Measurements from ENCODE around the gene ZNF24. TPM values are rescaled to one million over a fixed set of nuclear protein-coding genes. Genes with fewer than 3 reads are reported as not detected.

The ZNF24 gene
- polyA plus RNA-seq, 1 experiment = 25.7 TPM

GRCh38 chr18:35389095-35389618 lies 44.9 kb upstream of the ZNF24 start:
- Histone ChIP-seq H3K9me3 (ENCODE audit: control insufficient read depth, insufficient read depth, low read length) (no peaks in the 10 kb centered on the region), H3K27ac (ENCODE audit: low read depth, low read length) (no peak overlapping the region), H3K27me3 (ENCODE audit: control insufficient read depth, insufficient read depth, low read length) (no peaks in the 10 kb centered on the region), H3K4me3 (ENCODE audit: low read depth, low read length) (no peak overlapping the region)
- no peak for TF ChIP-seq CTCF (IDR thresholded peaks at IDR 0.05; ENCODE audit: low read depth, low read length)
- ChIA-PET CTCF (interaction anchor here (0.8 to 3.5 kb wide), 2 partner anchors 10 to 562 kb away, joined by 3 to 41 read pairs; no protein-coding TSS in a partner anchor), POLR2A (no interaction called here)
- DNase-seq (ENCODE audit: low read depth, low spot score) = no peak

GRCh38 chr18:35387152-35387571 lies 42.9 kb upstream of the ZNF24 start:
- ChIA-PET CTCF (interaction anchor here (0.5 to 3.5 kb wide), 24 partner anchors 8 to 897 kb away, joined by 3 to 41 read pairs (median 4); no protein-coding TSS in a partner anchor), POLR2A (no interaction called here)
- peak; percentile 31 for TF ChIP-seq CTCF (IDR thresholded peaks at IDR 0.05; ENCODE audit: low read depth, low read length)
- Histone ChIP-seq H3K4me3 (ENCODE audit: low read depth, low read length) (no peak overlapping the region), H3K27ac (ENCODE audit: low read depth, low read length) (no peak overlapping the region), H3K9me3 (ENCODE audit: control insufficient read depth, insufficient read depth, low read length) (no peaks in the 10 kb centered on the region), H3K27me3 (ENCODE audit: control insufficient read depth, insufficient read depth, low read length) (no peaks in the 10 kb centered on the region)
- no peak for DNase-seq (ENCODE audit: low read depth, low spot score)

- no peak overlapping the region for H3K4me3 ChIP-seq (ENCODE audit: low read depth, low read length)
- no peaks in the 10 kb centered on the region for H3K27me3 ChIP-seq (ENCODE audit: control insufficient read depth, insufficient read depth, low read length)
- DNase-seq (ENCODE audit: low read depth, low spot score) = peak; percentile 63
- CTCF ChIA-PET = interaction anchor here (0.5 to 3.5 kb wide), 45 partner anchors 9 to 898 kb away, joined by 3 to 41 read pairs (median 4); partner anchors contain the start of genes INO80C and ZNF396
- H3K27ac ChIP-seq (ENCODE audit: low read depth, low read length) = no peak overlapping the region
- no peaks in the 10 kb centered on the region for H3K9me3 ChIP-seq (ENCODE audit: control insufficient read depth, insufficient read depth, low read length)
- TF ChIP-seq CTCF (IDR thresholded peaks at IDR 0.05; ENCODE audit: low read depth, low read length) = peak; percentile 94
- POLR2A ChIA-PET = no interaction called here
Measured at GRCh38 chr18:35386600-35387100, 42.4 kb upstream of the ZNF24 start.

- Histone ChIP-seq H3K4me3 (ENCODE audit: low read depth, low read length) (no peak overlapping the region), H3K27ac (ENCODE audit: low read depth, low read length) (no peak overlapping the region), H3K9me3 (ENCODE audit: control insufficient read depth, insufficient read depth, low read length) (no peaks in the 10 kb centered on the region), H3K27me3 (ENCODE audit: control insufficient read depth, insufficient read depth, low read length) (peaks cover 2% of the 10 kb centered on the region)
- ChIA-PET CTCF (no interaction called here), POLR2A (no interaction called here)
- no peak for DNase-seq (ENCODE audit: low read depth, low spot score)
- no peak for TF ChIP-seq CTCF (IDR thresholded peaks at IDR 0.05; ENCODE audit: low read depth, low read length)
Measured at GRCh38 chr18:35383136-35383535, 38.9 kb upstream of the ZNF24 start.

- Histone ChIP-seq H3K27ac (ENCODE audit: low read depth, low read length) (no peak overlapping the region), H3K27me3 (ENCODE audit: control insufficient read depth, insufficient read depth, low read length) (peaks cover 5% of the 10 kb centered on the region), H3K4me3 (ENCODE audit: low read depth, low read length) (no peak overlapping the region), H3K9me3 (ENCODE audit: control insufficient read depth, insufficient read depth, low read length) (no peaks in the 10 kb centered on the region; the same call in 1 of the 2 replicates)
- no peak for TF ChIP-seq CTCF (IDR thresholded peaks at IDR 0.05; ENCODE audit: low read depth, low read length)
- ChIA-PET POLR2A (no interaction called here), CTCF (interaction anchor here (1.0 kb wide), 1 partner anchor 377 kb away, joined by 3 read pairs; no protein-coding TSS in a partner anchor)
- DNase-seq (ENCODE audit: low read depth, low spot score) = no peak
Measured at GRCh38 chr18:35379421-35379820, 35.2 kb upstream of the ZNF24 start.

Data from AG04450 (cell line).